NCI-H2196 treated with DMSO at 0.1 percent for 48 hours (cell line): ENCODE data around the gene TMEM140.
"Not testable (repeated sequence)": the region's sequence is repeated elsewhere in the genome, so short reads cannot be mapped to it uniquely, and the experiment has no call there.

Source experiments
- DNase-seq: peaks from one replicate; lab custom pipeline; 2025; ENCODE audit not compliant: unreplicated experiment; lab: John Stamatoyannopoulos, UW

TMEM140 gene

DNA sequence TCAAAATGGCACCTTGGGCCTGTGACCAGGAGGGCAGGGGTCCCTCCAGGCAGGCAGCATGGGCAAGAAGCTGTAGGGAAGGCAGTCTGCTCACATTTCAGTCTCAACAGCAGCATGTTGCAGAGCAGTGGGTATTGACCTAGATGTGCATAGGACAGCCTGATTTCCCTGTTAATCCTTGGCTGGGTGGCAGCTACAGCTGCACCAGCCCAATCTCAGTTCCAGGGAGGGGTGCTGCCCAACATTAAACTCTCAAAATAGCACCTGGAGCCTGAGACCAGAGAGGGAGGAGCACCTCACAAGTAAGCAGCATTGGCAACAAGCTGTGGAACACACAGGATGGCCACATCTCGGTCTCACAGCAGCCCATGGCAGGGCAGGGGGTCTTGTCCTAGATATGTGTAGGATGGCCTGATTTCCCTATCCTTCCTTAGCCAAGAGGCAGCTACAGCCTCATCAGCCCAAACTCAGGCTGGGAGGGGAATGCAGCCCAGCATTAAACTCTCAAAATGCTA, 10.3 kb downstream of the TMEM140 start:
- no peak for DNase-seq

DNA sequence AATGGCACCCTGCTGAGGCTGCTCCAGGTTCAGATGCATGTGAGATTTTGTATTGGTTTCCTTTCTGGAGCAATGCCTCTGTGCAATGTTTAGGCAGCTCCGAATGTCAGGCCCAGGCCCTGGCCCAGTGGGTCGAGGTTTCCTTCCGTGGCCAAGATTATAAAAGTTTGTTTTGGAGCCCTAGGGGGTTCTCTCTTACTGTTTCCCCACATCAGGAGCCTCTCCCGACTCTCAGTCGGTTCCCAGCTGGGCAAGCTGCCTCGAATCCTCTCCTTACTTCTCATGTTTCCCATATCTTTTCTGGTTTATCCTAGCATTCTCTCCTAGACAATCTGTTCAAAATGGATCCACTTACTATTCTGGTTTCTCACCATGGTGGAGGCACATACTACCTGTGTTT, 11.0 kb downstream of the TMEM140 start:
- no peak for DNase-seq

DNA sequence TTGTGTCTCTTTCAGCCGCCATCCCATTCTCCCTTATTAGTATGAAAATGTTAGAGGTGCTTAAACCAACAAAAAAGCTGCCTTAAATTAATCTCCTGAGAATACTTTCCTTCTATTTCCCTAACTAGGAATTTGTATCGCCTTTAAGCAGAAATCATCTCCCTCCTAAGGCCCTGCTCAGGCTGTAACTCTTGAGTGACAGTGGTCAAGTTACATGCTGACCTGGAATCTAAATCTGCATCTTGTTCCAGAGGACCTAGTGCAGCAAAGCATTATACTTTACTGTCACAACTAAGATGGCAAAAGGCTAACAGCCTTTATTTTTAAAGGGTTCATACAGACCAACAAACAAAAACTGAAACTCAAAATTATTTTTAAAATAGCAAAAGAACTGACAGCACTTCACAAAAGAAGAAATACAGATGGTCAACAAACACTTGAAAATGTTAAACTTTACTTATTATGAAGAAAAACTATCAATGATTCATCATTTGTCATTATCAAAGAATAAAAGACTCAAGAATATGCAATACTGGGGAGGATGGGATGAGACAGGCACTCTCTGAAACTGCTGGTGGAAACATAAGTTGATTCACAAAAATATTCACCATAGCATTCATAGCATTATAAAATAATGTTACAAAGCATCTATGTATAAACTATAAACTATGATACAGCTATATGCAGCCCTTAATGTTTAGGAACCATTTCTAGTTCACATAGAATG, 11.7 kb downstream of the TMEM140 start:
- no peak for DNase-seq

DNA sequence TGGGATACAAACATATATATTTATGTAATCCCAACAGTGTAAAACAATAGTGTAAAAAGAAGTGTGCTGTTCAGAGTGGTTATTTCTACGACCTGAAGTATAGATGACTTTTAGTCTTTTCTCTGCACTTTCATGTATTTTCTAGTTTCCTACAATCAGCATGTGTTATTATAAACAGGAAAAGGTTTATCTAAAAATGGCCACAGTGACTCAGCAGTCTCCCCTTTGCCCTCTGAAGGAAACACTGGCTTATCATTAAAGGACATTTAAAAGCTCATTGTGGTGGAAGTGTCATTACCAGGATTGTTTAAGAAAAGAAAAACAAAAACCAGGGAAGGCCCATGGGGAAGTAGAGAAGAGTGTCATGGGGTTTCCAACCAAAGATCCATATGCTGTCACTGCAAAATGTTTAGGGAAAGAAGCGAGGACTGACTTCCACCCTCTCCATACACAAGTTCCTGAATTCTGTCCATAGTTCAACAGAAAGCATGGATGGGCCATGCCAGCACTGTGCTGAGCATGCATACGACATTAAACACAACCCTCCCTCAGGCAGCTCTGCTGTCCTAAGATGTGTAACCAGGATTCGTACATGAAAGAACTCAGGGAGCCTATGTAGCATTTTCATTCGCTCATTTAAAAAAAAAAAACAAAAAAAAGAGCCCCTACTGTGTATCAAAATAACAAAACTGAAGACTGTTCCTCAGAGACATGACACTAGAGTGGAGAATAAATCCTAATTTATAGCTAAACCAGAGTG, 12.4 kb downstream of the TMEM140 start:
- DNase-seq = no peak

DNA sequence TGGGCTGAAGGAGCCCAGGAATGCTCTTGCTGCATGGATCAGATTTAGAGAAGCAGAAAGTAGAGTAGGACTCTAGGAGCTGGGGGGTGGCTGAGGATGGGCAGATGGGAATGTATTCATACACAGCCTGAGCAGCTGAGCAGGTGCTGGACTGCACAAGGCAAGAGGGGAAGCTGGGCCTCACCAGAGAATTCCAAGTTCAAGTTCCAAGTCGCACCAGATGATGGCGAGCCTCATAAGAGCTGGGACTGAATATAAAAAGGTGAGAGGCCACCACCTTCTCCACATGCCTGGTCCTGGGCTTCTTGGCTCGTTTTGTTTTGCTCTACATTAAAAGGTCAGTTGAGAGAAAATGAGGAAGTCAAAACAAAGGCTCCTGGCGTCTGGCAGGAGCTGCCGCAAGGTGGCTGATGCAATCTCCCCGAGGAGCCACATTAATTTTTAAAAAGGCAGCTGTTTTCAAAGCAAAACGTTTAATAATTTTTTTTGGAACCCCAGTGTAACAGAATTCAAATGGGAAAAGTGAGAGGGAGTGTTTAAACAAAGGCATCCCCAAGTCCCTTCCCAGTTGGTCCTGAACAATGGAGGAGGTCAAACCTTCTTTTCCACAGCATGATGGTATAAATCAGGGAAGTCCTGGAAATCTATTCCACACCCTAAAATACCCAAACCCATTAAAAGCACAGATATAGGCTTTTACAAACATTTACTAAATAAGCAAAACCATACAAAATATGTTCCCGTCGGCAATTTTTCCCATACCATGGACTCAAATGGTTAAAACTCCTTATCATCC, 13.2 kb downstream of the TMEM140 start:
- no peak for DNase-seq

DNA sequence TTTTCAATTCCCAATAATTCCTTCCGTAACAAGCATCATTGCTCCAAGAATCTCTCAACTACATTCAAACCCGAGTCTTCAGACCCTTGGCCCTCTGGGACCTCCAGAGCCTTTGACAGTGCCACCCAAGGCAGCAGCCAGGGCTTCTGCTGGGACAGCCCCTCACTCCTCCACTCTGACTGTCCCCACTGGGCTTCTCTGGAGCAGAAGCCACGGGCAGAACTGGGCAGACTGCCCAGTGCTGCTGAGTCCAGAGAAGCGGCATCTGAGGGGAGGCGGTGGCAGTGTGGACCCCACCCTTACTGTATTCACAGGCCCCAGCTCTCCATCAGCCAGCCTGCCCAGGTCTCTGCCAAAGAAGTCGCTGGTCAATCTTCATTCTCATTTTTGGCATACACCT, 13.8 kb downstream of the TMEM140 start:
- DNase-seq = no peak

DNA sequence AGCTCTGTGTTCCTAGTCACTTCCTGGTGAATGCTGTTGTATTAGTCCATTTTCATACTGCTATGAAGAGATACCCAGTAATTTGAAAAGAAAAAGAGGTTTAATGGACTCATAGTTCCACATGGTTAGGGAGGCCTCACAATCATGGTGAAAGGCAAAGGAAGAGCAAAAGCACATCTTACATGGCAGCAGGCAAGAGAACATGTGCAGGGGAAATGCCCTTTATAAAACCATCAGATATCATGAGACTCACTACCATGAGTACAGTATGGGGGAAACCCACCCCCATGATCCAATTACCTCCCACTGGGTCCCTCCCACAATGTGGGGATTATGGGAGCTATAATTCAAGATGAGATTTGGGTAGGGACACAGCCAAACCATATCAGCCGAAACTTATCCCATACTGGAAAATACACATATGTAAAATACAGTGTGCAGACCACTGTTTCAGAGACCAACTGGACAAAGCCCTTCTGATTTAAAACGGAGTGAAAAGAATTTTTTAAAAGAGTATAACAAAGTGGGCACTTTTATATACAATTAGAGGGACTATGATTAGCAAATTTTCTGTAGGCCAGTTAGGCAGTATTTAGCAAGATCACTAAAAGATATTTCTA, 14.6 kb downstream of the TMEM140 start:
- DNase-seq = no peak

DNA sequence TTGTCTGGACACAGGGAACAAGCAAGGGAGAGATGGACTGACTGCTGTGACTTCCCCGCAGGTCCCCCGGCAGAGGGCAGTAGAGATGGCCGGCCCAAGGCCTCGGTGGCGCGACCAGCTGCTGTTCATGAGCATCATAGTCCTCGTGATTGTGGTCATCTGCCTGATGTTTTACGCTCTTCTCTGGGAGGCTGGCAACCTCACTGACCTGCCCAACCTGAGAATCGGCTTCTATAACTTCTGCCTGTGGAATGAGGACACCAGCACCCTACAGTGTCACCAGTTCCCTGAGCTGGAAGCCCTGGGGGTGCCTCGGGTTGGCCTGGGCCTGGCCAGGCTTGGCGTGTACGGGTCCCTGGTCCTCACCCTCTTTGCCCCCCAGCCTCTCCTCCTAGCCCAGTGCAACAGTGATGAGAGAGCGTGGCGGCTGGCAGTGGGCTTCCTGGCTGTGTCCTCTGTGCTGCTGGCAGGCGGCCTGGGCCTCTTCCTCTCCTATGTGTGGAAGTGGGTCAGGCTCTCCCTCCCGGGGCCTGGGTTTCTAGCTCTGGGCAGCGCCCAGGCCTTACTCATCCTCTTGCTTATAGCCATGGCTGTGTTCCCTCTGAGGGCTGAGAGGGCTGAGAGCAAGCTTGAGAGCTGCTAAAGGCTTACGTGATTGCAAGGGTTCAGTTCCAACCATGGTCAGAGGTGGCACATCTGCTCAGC, 16.6 kb downstream of the TMEM140 start:
- DNase-seq = no peak

DNA sequence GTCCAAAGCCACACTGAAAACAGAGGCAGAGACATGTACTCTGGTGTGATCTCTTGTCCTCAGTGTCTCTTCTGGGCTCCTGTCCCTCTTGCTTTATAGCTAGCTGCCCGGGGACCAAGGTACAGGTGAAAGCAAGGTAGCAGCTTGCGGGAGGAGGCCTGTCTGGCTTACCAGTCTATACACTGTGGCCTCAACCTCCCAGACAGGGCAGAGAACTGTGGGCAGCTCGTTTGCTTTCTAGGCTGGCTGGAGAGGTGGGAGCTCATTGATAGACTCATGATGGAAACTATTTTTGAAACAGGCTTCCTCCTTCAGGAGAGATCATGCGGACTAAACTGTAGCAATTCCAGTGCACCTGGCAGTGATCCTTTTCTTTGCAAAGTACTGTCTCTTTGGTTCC, 18.0 kb downstream of the TMEM140 start:
- DNase-seq = no peak

DNA sequence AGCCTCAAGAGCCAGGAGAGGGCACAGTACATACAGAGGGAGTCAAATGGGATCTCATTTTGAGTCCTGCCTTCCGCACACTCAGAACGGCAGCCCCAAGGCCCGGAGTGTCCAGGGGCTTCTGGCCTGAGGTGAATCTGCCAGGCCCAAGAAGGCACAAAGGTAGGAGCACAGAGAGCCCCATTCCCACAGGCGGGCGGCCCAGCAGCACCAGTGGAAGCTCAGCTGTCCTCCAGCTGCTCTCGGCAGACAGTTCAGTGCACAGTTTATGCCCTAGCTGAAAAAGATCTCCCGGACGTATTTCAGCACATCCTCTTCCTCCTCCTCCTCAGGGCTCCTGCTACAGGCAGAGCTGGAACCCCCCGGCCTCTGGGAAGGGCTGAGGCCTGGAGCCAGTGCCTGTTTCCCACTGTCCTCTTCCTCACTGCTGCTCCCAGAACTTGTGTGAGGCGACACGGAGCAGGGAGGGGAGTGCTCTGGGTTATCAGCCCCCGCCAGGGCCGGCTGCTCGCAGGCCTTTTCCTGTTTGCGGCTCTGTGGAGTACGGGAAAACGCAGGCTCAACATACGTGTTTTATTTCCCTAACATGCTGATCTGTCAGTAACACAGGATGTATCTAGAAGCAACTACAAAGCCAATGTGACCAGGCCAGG, 18.6 kb downstream of the TMEM140 start:
- DNase-seq = no peak

DNA sequence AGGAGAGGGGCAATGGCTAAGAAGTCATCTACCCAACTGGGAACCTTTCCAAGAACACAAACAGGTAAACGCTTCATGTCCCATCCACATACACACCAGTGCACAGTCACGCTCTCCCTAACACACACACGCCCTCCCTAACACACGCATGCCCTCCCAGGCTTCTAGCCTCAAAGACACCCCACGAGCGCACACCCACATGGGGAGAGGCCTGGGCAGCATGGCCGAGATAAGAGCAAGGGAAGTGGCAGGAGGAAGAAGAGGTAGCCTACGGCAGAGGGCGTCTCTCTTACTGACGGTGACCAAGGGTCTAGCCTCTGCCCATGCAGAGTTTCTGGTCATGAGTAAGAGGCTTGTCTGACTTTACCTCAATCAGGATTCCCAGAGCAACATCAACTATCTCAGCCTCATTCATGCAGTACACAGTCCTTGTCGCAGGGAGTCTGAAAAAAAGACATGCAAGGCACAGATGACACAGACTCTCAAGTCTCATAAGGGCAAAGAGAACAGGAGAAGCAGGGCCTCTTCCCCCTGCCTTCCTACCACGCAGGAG, 19.6 kb downstream of the TMEM140 start:
- no peak for DNase-seq

DNA sequence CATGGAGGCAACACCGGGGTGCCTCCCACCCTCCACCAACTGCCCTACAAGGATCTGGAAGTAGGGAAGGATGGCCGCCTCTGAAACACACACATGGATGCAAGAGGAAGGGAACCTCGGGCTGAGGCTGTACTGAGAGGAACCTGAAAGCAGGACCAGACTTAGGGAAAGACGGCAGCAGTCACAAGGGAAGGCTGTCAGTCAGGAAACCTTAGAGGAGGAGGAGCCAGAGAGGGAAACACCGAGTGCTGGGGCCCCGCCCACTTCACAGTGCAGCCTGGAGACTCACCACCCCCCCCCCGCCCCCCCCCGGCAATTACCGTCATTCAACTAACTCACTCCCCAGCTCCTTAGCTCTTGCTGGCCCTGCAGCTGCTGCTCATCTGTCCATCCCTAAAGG, 20.1 kb downstream of the TMEM140 start:
- DNase-seq = no peak

DNA sequence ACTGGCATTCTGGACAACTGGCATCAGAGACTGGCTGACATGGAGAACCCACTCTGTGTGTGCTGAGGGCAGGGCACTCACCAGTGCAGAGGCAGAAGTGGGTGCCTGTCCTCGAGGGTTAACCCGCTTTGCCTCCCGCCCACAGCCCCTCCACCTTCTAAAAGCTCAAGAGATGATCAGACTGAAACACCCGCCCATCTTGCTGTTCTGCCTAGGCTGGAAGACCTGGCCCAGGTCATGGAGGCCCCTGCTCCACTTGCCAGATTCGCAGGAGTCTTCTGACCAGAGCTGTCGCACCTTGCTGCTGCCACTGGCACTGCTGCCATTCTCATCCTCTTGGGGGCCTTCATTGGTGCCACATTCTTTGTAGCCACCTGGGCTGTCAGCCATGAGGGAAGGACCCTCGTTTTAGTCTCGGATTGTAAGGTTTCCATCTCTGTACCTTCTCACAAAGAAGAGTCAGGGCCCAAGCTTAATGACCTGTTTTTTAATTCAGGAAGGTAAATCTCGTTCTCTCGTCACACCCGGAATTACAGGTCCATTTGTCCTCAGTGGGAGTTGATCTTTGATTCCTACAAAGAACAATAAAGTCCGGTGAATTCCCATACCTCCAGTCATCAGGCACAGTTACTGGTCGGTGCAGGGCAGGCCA, 20.7 kb downstream of the TMEM140 start:
- DNase-seq = no peak

DNA sequence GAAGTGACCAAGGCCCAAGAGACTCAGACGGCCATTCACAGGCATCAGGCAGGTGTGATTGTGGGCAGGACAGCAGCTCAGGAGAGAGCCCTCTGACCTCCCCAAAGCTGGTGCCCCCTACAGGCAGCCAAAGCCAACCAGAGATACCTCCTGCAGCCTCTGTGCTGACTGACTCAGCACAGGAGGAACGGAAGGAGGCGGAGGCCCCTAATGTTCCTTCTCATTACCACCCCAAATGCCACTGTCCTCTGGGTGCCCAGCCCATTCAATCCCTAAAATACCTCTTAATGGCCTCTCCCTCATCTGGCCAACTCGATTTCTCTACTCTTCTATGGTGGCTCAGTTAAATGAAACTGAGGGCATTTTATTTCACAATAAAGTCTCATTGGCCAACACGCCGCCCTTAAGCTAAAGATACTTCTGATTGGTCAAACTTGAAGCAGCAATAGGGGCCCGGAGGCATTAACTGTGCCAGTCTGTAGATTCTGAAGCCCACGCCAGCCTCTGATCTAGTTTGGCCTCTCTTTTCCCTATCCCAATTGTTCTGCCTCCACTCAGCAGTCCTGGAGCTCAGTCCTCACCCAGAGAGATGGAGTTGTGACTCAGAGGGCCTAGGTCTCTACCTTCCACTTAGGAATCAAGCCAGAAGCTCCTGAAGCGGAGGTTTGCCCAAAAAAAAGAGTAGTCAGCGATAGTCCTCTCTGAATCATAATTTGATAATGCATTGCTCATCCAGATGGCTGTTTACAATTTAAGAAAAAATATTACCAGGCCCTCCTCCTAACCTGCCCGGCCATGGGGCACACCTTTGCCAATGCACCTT, 21.5 kb downstream of the TMEM140 start:
- DNase-seq = no peak

DNA sequence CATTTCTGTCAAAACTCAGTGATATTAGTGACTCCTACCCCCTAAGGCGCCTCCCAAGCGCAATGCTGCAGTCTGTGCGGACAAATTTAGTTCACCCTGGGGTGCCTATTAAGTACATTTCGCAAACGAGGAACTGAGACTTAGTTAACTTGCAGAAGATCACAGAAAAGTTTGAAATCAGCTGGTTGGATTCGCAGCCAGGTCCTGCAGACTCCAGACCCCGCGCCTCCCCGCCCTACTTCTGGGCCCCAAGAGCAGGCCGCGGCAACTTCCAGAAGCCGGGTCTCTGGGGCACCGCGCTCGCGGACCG, 22.0 kb downstream of the TMEM140 start:
- DNase-seq = no peak

DNA sequence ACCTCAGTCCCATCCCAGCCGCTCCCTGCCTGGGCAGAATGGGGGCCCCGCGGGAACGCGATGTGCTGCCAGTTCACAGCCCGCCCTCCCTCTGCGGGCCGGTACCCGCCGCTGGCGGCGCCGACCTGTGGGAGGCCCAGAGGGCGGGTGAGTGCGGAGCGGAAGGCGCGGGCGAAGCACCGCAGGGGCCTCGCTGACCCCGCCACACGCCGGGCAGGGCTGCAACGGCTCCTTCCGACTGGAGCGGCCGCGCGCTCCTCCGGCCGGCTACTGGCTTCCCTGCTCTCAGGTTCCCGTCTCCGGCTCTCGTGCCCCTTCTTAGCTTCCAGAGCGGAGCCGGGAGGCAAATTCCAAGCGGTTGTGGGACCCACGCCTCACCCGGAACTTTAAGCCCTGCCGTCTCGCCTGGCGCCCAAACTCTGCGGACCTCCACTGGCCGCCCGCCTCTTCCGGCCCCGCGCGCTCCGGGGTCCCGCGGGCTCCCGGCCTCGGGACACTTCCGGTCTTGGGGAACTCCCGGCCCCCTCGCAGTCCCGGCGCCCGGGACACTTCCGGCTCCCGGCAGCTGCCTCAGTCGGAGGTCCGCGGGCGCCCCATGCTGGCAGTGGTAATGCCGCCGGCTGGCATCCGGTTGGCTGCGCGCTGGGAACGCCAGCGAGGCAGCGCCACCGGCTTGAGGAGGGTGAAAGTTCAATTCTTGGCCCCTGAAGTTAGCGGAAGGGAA, 22.6 kb downstream of the TMEM140 start, which contains the start of gene CYREN:
TSS of gene CYREN (minus strand) at position 434 of the 724 bp plus-strand sequence. CDS start 1,785 bp downstream, outside the sequence.
- peak; percentile 90 for DNase-seq

DNA sequence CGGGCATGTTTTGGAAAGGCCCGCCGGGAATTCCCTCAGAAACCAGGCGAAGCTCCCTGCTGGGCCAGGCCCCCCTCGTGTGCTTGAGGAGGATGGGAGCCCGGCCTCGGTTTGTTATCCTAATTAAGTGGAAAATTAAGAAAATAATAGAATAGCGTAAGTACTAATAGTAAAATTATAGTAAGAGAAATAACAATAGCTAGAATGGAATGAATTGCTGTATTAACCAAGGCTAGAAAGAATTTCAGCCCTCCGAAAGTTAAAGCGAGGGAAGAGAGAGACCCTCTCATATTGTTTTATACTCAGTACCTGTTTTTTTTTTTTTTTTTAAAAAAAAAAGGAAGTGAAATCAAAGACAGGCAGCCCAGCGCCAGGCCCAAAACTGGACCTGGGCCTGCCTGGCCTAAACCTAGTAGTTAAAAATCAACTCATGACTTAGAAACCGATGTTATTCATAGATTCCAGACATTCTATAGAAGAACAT, 23.2 kb downstream of the TMEM140 start:
- DNase-seq = not testable (repeated sequence)
